Colonic mucosa (tissue), 4 donors: Measurements from ENCODE around the gene HOXD8. TPM values are rescaled to one million over a fixed set of nuclear protein-coding genes. Genes with fewer than 3 reads are reported as not detected.

ENCODE experiments used
- DNase-seq: peaks from one replicate; pipeline ENCODE4 v3.0.0-alpha.2; 2020
- H3K27ac ChIP-seq: fragments of 200-600 bp; one replicate; pipeline ENCODE4 v1.8.0; 2021
- H3K27me3 ChIP-seq: fragments of 200-600 bp; one replicate; pipeline ENCODE4 v1.8.0; 2021
- H3K36me3 ChIP-seq: fragments of 200-600 bp; one replicate; pipeline ENCODE4 v1.8.0; 2021
- H3K4me1 ChIP-seq: fragments of 200-600 bp; one replicate; pipeline ENCODE4 v1.8.0; 2021; ENCODE audit warnings: mild to moderate bottlenecking
- H3K4me3 ChIP-seq: fragments of 200-600 bp; one replicate; pipeline ENCODE4 v1.8.0; 2021
- H3K9ac ChIP-seq, 2 donors: one replicate each; pipeline ENCODE4 v1.7.0; 2013; ENCODE audit warnings: control low read depth in 2 of 2, low read depth in 2 of 2, low read length in 2 of 2
- H3K9me3 ChIP-seq: fragments of 200-600 bp; one replicate; pipeline ENCODE4 v1.8.0; 2021
- CTCF ChIP-seq: fragments of 200-600 bp; IDR thresholded peaks from one replicate; pipeline ENCODE4 v1.8.0; 2022; ENCODE audit warnings: antibody characterized with exemption, mild to moderate bottlenecking
- intact Hi-C: fragments of 100-400 bp; cut with DNase I; formaldehyde crosslinking; loops from one replicate; pipeline ENCODE4 v1.14.1; 2022
- total RNA-seq, 2 donors: library from RNA; stranded (reverse); fragmentation: NEBNext Ultra II Directional in 1 of 2; extraction: Animal tissue kit (Norgen Biotek cat#: 25700) in 1 of 2; gene quantifications; one replicate each; pipeline ENCODE4 v1.2.1, GENCODE V29; 2021
- donor health status: healthy.
- donor health status: DM: no; HTN: no; CAD: no.
- donor health status: DM: no; HTN: no; CAD: no.

The HOXD8 gene
- total RNA-seq = 1 to 10 TPM; 3.1 to 4.6 TPM

- peak; percentile 72 for DNase-seq
- H3K36me3 ChIP-seq = no peaks in the 10 kb centered on the region
- peak within 1 kb of the TSS; percentile 41 for H3K4me3 ChIP-seq
- H3K9me3 ChIP-seq = no peaks in the 10 kb centered on the region
- peaks cover 45% of the 10 kb centered on the region for H3K27me3 ChIP-seq
- H3K4me1 ChIP-seq = no peaks in the 10 kb centered on the region
- intact Hi-C loops = loop anchor here (5.0 to 10.0 kb wide), 3 partner anchors 508 to 1016 kb away; no protein-coding TSS in a partner anchor
- H3K27ac ChIP-seq = peak within 1 kb of the TSS; percentile 75
- peak within 1 kb of the TSS; percentile 67 to 70 for H3K9ac ChIP-seq
- no peak for TF ChIP-seq CTCF
Measured at GRCh38 chr2:176128982-176129796, at the start of gene HOXD8. Gene HOXD8, plus strand, starts transcription at chr2:176129705. Its CDS starts 662 bp downstream, at chr2:176130367.

- Histone ChIP-seq H3K4me3 (peak overlapping the region; percentile 25), H3K27me3 (peaks cover 95% of the 10 kb centered on the region), H3K9me3 (no peaks in the 10 kb centered on the region), H3K27ac (no peak overlapping the region), H3K36me3 (no peaks in the 10 kb centered on the region), H3K9ac (no peak overlapping the region), H3K4me1 (peaks cover 3% of the 10 kb centered on the region)
- DNase-seq = no peak
- intact Hi-C loops = no loop called here
- TF ChIP-seq CTCF = peak; percentile 73
Measured at GRCh38 chr2:176079831-176080539, 49.5 kb upstream of the HOXD8 start.

GRCh38 chr2:176080540-176081375 lies 48.7 kb upstream of the HOXD8 start:
- peak overlapping the region; percentile 9 for H3K4me3 ChIP-seq
- peaks cover 95% of the 10 kb centered on the region for H3K27me3 ChIP-seq
- TF ChIP-seq CTCF = no peak
- peaks cover 7% of the 10 kb centered on the region for H3K4me1 ChIP-seq
- H3K9me3 ChIP-seq = no peaks in the 10 kb centered on the region
- no peak overlapping the region for H3K27ac ChIP-seq
- no peak for DNase-seq
- no peaks in the 10 kb centered on the region for H3K36me3 ChIP-seq
- intact Hi-C loops = no loop called here
- H3K9ac ChIP-seq = no peak overlapping the region

GRCh38 chr2:176081376-176081836 lies 48.1 kb upstream of the HOXD8 start:
- Histone ChIP-seq H3K9ac (no peak overlapping the region), H3K4me1 (peaks cover 7% of the 10 kb centered on the region), H3K4me3 (no peak overlapping the region), H3K27me3 (peaks cover 95% of the 10 kb centered on the region), H3K27ac (no peak overlapping the region), H3K36me3 (no peaks in the 10 kb centered on the region), H3K9me3 (no peaks in the 10 kb centered on the region)
- no peak for TF ChIP-seq CTCF
- no peak for DNase-seq
- intact Hi-C loops = no loop called here
